ENCODE measurements around the gene TMEM186. TPM values are rescaled to one million over a fixed set of nuclear protein-coding genes. Genes with fewer than 3 reads are reported as not detected.

TMEM186 gene
- total and polyA plus RNA-seq, 2 of the 8 experiments (the other 6 are each of a cell fraction or from before 2014, with no cell fraction given) = 13.1 TPM

DNA sequence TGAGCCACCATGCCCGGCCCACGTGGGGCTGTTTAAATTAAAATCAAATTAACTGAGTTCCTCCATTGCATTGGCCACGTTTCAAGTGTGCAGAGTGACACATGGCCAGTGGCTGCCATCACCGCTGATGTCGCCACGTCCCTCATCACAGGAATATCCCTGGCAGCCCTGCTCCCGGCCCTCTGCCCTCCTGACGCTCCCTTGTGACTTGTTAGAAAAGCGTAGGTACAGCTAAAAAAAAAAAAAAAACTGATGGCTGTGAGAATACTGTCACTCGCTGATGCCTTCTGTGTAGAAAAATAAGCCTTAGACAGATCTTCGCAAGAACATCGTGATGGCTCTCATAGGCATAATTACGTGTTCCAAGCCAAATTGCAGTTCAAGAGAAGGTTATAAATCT is 49.7 kb upstream of the TMEM186 start:
- peaks cover 0 to 12% (median 6%) of the 10 kb centered on the region in 4 experiments; a peak in 5 of 7 replicates for H3K4me1 ChIP-seq (replicated peaks in 1 of 4; ENCODE audit: control insufficient read depth in 3 of 4, insufficient read depth in 4 of 4, low read length in 3 of 4)
- WGBS, 2 experiments (ENCODE audit: extremely low coverage in 1 of 2, insufficient coverage in 1 of 2, insufficient read length in 1 of 2, insufficient replicate concordance in 2 of 2, low coverage in 1 of 2, low lambda C conversion rate in 2 of 2, missing lambda C conversion rate in 1 of 2) = 88% methylated on average over 13 of the region's 13 CpGs; no CpG with 5 or more reads in 1 of the 2 experiments
- no peak overlapping the region for H4K5ac ChIP-seq (ENCODE audit: insufficient read length, low read depth, low read length)
- no peak overlapping the region for H2AK5ac ChIP-seq (ENCODE audit: low read depth, low read length)
- no peak overlapping the region for H3K23ac ChIP-seq (ENCODE audit: insufficient read length)
- POLR2A ChIA-PET (ENCODE audit: partially characterized antibody) = interaction anchor here (0.6 to 24.4 kb wide), 6 partner anchors 10 to 223 kb away, joined by 3 to 456 read pairs (median 3); partner anchors contain the start of genes CARHSP1 and LITAFD
- H3K79me1 ChIP-seq (ENCODE audit: low read depth, low read length) = peaks cover 4% of the 10 kb centered on the region
- H2BK5ac ChIP-seq (ENCODE audit: low read depth, low read length) = no peak overlapping the region
- no peak overlapping the region for H2BK120ac ChIP-seq (replicated peaks; ENCODE audit: low read depth, low read length)
- no peak overlapping the region for H2BK12ac ChIP-seq (ENCODE audit: low read depth, low read length)
- no peak overlapping the region for H2AFZ ChIP-seq (ENCODE audit: low read length)
- CTCF ChIA-PET (ENCODE audit: partially characterized antibody) = no interaction called here
- no peak overlapping the region for H4K8ac ChIP-seq (ENCODE audit: extremely low read depth, insufficient read depth, low read length)
- H3K4ac ChIP-seq (replicated peaks; ENCODE audit: insufficient read length, low read depth, low read length) = no peak overlapping the region
- no peak overlapping the region for H3K4me2 ChIP-seq (ENCODE audit: insufficient read depth in 1 of 2, low read depth in 2 of 2, low read length in 2 of 2)
- no peak overlapping the region for H3K27ac ChIP-seq (ENCODE audit: low read depth, low read length)
- no peak for TF ChIP-seq RBBP5 (IDR thresholded peaks at IDR 0.05; ENCODE audit: borderline replicate concordance, low read depth, low read length)
- no peak for TF ChIP-seq EZH2 (IDR thresholded peaks at IDR 0.05; ENCODE audit: low read depth, low read length, severe bottlenecking)
- DNase-seq (ENCODE audit: low read depth in 1 of 2, low spot score in 2 of 2) (no peak), FAIRE-seq (no peak)
- no peaks in the 10 kb centered on the region for H3K23me2 ChIP-seq (ENCODE audit: low read depth, low read length)
- H4K91ac ChIP-seq (replicated peaks; ENCODE audit: insufficient read length, low read length) = no peak overlapping the region
- H4K20me1 ChIP-seq (replicated peaks in 1 of 2; ENCODE audit: control insufficient read depth in 1 of 2, insufficient read depth in 2 of 2, low read length in 2 of 2) = peaks cover 14 to 16% of the 10 kb centered on the region in 2 experiments
- H3K4me3 ChIP-seq (ENCODE audit: extremely low read depth in 1 of 4, insufficient read depth in 2 of 4, low read depth in 3 of 4, low read length in 4 of 4) = no peak overlapping the region
- no peak overlapping the region for H3K56ac ChIP-seq (replicated peaks; ENCODE audit: insufficient read length, low read depth, low read length)
- H3K9ac ChIP-seq (replicated peaks in 1 of 4; ENCODE audit: extremely low read depth in 1 of 4, low read depth in 3 of 4, low read length in 3 of 4) = no peak overlapping the region
- H2BK15ac ChIP-seq (ENCODE audit: low read length) = no peak overlapping the region
- H2BK20ac ChIP-seq (ENCODE audit: low read length) = no peak overlapping the region
- H3K14ac ChIP-seq (ENCODE audit: insufficient read length) = no peak overlapping the region
- no peaks in the 10 kb centered on the region for H3K27me3 ChIP-seq (replicated peaks in 1 of 4; ENCODE audit: control insufficient read depth in 3 of 4, extremely low read depth in 1 of 4, insufficient read depth in 3 of 4, low read length in 3 of 4)
- peaks cover 3 to 45% (median 13%) of the 10 kb centered on the region in 4 experiments; a peak in 7 of 8 replicates for H3K36me3 ChIP-seq (ENCODE audit: control insufficient read depth in 2 of 4, insufficient read depth in 4 of 4, low read length in 3 of 4)
- no peaks in the 10 kb centered on the region for H3K9me3 ChIP-seq (ENCODE audit: insufficient read depth in 2 of 2, low read depth in 1 of 2, low read length in 1 of 2)
- no peak overlapping the region for H3K18ac ChIP-seq (ENCODE audit: extremely low read depth, low read length)
- H3K79me2 ChIP-seq (ENCODE audit: control insufficient read depth in 1 of 2, insufficient read depth in 2 of 2, low read length in 2 of 2) = peaks cover 0 to 11% of the 10 kb centered on the region in 2 experiments; a peak in 2 of 4 replicates

Data from H1 (cell line).